G401 (cell line): ENCODE data around the gene AGPAT4. TPM values are rescaled to one million over a fixed set of nuclear protein-coding genes. Genes with fewer than 3 reads are reported as not detected.

Source experiments
- DNase-seq: peaks from one replicate; pipeline ENCODE4 v3.0.0-alpha.2; 2015; ENCODE audit warnings: low spot score
- in situ Hi-C: cut with HindIII; loops from 2 replicates; pipeline ENCODE4 v1.10.0; 2016; ENCODE audit warnings: low sequenced_read_pairs, mixed read lengths
- total RNA-seq: library from RNA; depleted of rRNA; stranded (reverse); fragments of >200 nt; shearing (Covaris generic); gene quantifications from 2 replicates; pipeline ENCODE4 v1.2.3, GENCODE V29; 2014

AGPAT4 gene
- total RNA-seq, 1 experiment from 2014 or later, result 3.6 TPM

DNA sequence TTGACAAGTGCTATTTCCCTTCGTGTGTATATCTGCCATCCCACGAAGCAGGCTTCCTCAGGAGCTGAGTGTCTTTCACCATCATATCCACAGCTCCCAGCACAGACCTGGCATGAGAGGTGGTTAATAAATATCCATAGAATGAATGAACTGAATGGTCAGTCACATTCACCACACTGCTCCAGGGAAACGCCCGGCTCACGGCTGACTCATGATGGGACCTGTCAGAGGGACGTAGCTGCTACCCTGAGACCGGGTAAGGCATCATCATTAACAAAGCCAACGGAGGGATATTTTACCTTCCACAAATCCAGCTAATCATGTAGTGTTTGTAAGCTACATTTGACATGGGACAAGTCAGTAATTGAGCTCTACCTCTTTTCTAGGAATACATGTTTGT lies 12.5 kb downstream of the AGPAT4 start:
- in situ Hi-C loops, result no loop called here
- DNase-seq, result no peak

DNA sequence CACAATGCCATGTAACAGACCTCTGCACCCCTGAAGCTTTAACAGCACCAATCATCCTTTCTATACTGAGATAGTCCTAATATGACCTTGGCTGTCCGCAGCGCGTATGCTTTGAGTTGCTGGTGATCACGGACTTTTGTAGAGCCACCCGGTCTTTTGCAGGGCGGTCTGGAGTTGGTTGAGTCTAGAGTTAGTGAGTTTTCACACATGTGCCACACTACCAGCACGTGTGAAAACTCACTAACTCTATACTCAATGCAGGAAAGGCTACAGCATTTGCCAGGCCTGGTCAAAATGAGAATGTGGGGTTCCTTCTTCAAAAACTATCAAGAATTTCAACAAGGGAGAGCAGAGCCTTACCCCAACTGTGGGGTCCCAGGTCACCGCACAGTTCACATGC lies 14.6 kb downstream of the AGPAT4 start:
- in situ Hi-C loops, result no loop called here
- DNase-seq, result no peak

DNA sequence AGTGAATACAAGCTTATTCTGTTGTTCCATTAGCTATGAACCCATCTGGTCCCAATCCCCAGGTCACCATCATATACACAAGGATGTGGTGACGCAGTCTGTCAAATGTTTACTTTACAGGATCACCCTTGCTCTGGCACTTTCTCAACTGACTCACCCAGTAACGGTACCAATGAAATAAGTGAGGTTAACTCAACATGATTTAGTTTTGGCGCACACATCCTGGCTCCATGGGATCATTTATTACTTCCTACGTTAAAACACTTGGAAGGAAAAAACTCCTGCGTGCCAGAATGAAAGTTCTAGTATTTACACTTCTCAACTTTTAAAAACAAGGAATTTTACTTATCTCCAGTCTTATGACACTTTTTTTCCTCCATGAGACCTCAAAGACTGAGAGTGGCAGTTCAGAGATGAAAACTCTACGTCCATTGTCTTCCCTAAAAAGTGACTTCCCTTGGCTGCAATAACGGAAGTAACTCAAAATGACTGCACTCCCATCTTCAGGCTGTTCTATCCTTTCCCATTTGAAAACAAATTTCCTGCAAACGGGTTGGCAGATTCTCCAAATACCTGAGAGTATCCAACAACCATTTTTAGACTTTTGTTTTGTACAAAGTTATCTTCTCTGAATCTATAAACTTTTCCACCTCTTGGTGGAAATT lies 15.9 kb downstream of the AGPAT4 start:
- no peak for DNase-seq
- in situ Hi-C loops, result no loop called here

DNA sequence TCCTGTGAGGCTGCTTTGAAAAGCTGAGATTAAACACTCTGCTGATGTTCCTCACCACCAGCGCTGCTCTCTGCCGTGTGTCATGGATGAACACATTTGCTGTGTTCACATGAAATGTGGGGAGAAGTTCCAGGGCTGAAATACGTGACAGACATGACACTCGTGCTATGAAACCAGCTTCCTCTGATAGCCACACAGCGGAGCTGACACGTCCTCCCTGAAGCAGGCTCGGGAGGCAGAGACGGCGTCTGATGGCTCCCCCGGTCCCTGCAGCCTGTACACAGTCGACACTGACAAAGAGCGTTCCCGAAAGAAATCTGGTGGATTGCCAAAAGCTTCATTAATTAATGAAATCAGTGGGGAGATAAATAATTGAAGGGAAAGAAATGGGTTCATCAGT lies 17.5 kb downstream of the AGPAT4 start:
- DNase-seq, result peak; percentile 47
- in situ Hi-C loops, result no loop called here

DNA sequence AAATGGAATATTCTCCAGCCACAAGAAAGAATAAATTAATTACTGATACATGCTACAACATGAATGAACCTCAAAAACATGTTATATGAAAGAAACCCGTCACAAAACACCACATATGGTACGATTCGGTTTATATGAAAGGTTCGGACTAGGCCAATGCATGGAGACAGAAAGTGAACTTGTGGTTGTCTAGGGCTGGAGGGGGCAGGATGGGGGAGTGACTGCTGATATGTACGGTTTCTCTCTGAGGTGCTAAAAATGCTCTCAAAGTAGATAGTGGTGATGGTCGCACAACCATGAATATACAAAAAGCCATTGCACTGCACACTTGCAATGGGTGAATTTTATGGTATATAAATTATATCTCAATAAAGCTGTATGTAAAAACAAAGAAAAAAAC lies 18.3 kb downstream of the AGPAT4 start:
- in situ Hi-C loops, result no loop called here
- no peak for DNase-seq

DNA sequence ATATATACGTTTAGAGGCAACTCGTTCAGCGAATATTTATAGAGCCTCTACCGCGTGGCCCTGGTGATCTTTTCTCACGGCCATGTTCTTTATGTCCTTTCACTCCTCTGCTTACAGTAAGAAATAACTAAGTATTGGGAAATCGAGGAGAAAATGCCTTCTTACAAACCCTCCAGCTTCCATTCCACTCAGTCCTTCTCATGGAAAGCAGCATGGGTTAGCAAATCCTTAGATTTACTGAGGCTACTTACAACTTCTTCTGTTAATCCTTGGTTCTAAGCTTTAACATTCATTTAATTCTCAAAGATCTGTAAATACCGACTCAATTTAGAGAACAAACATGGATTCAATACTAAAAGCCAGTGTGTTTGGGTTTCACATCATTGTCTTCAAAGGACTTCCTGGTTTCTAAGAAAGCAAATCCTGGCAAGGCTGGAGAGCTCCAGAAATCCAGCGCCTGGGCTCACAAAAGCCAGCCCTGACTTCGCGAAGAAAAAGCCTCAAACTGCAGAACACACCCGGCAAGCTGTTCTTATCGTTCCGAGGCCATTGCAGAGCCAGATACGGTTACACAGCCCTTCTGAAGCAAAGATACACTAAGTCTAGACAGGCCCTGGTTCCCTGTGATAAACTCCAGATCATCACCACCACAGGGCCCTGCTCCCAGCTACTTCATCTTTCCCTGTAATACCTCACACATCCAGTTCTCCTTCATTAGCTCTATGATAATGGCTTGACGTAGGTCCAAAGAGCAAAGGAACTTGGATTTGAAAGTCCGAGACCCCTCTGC lies 19.2 kb downstream of the AGPAT4 start:
- DNase-seq, result no peak
- in situ Hi-C loops, result no loop called here

DNA sequence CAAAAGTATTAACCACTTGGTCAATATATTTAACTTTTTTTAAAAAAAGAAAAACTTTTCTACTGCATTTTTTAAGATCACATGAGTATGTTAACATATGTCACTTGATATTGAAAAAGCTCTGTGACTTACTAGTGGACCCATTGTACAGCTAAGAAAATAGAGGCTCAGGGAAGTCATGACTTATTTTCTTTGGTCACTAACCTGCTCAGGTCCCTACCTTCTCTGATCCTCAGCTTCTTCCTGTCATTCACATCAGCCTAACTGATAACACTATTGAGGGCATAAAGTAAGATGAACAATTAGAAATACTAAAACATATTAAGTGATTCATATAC lies 19.8 kb downstream of the AGPAT4 start:
- in situ Hi-C loops, result no loop called here
- DNase-seq, result no peak

DNA sequence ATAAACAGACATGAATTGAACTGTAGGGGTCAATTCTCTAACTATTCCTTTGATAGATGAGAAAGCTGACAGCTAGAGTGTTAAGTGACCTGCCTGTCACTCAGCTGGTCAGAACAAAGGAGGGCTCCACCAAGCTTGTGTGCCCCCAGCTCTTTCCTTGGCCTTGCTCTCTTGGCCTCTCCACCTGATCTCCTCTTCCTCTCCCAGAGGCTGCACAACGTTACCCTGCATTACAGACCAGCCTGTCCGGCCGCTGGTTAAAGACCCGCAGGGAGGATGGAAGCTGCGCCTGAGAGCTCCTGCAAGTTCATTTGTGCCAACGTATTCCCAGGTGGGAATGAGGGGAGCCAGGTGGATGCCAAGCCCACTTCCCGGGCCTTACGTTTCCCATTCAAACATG lies 22.5 kb downstream of the AGPAT4 start:
- no peak for DNase-seq
- in situ Hi-C loops, result no loop called here

DNA sequence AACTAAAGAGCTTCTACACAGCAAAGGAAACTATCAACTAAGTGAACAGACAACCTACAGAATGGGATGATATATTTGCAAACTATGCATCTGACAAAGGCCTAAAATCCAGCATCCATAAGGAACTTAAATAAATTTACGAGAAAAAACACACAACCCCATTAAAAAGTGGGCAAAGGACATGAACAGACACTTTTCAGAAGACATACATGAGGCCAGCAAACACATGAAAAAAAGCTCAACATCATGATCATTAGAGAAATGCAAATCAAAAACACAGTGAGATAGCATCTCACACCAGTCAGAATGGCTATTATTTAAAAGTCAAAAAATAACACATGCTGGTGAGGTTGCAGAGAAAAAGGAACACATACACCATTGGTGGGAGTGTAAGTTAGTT lies 24.5 kb downstream of the AGPAT4 start:
- DNase-seq, result no peak
- in situ Hi-C loops, result no loop called here

DNA sequence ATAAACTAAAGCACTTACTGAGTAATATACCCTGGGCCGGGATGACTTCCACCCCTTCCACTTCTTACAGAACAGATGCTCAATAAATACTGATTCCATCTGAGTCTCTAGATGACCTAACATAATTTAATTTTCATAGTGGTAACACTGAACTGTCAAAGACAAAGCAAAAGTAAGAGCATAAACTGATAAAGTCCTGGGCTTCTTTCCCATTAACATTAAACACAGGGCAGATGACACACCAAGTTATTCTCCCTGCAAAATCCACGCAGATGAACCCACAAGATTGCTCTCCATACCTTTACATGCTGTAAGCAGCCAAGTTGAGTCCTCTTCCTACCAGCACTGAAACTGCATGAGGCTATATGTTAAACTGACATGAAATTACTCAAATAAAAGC lies 27.1 kb downstream of the AGPAT4 start:
- DNase-seq, result no peak
- in situ Hi-C loops, result no loop called here

DNA sequence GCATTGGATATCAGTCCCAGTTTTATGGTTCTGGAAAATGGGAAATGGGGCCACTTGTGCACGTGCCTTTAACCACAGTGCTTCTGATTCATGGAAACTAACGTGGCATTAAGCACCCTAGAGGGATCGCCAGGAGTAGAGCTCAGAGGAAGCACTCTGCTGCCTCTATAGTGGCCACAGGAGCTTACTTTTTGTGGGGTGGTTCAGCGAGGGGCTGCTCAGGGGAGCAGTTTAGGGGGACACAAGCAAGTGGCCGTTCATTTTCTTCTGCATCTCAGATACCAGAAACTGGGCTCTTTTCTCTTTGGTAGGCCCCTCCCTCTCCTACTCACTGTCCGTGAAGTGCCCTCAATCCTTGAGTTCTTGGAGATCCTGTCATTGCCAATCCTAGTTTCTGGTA lies 28.5 kb downstream of the AGPAT4 start:
- in situ Hi-C loops, result no loop called here
- no peak for DNase-seq

DNA sequence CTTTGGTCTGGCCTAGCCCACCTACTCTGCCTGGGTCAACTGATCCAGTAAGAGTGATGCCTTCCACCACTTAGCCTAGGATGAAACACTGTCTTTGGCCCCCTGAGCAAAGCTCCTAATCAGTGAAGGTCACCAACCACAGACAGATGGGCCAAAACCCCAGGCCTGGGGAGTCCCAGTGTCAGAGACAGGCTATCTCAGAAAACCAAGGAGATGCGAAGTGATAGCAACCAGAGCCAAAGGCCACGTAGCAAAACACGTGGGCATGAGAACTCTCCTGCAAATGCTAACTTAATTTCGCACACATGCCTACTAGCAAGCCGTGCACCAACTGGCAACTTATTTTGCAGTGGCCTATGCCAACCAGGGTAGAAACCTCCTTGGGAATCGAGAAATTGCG lies 29.1 kb downstream of the AGPAT4 start:
- DNase-seq, result no peak

DNA sequence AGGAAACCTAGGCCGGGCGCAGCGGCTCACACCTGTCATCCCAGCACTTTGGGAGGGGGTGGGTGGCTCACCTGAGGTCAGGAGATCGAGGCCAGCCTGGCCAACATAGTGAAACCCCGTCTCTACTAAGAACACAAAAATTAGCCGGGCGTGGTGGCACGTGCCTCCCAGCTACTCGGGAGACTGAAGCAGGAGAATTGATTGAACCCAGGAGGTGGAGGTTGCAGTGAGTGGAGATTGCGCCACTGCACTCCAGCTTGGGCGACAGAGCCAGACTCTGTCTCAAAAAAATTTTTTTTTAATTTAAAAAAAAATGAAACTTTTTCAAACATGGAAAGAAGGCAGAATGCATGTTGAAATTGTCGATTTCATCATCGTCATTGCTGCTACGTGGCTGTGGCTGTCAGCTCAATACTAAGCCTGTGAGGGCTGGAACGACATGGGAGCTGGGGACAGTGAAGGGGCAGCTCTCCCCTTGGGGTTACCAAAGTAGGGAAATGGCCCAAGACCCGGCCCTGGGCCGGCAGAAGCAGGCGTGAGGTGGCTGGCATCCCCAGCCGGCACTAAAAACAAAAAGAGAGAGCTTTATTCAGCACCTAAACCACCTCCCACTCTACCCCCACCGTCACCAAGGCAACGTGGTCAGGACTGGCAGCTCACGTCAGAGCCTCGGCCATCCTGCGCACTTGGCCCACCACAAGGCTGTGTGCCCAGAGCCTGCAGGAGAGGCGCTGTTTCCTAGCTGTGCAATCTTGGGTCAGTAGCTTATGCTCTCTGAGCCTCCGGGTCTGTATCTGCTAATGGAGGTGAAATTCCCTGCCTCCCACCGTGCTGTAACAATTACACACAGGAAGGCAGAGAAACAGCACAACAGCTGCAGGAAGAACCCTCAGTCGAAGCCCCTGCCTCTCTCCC lies 30.8 kb downstream of the AGPAT4 start:
- peak; percentile 80 for DNase-seq
- in situ Hi-C loops, result no loop called here

More for the DNA sequence above, 29.1 kb downstream of the AGPAT4 start:
- in situ Hi-C loops, result no loop called here

DNA sequence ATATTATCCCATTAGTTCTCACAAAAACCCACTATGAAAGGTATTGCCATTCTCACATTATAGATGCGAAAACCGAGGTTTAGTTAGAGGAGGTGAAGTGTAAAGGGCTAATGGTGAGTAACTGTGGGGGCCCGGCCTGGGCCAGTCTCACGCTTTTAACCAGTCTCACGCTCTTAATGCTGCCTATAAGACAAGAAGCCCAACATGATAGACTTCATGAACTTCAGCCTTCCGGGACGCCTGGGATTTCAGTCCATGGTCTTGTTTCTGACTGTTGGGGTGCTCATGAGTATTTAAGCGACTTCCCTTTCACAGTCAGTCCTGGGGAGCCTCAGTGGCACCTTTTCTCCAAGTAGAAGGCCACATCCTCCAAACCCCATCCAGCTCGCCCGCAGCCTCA lies 31.7 kb downstream of the AGPAT4 start:
- in situ Hi-C loops, result no loop called here
- DNase-seq, result no peak

DNA sequence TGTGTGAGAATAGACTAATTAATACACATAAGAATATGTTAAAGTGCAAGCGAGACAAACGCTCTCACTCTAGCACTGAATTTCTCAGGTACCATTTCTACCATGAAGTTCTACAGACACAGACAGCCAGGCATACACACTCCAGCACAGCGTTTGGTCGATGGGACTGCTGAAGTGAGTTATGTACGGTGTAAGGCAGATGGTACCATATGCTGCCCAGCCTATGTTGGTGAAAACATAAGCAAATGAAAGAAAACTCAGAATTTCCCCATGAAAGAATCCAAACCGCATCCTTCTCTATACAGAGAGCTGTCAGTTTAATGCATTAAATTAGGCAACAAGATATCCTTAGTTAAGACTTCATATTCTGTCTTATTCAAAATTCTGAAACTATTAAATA lies 34.9 kb downstream of the AGPAT4 start:
- no peak for DNase-seq
- in situ Hi-C loops, result no loop called here

DNA sequence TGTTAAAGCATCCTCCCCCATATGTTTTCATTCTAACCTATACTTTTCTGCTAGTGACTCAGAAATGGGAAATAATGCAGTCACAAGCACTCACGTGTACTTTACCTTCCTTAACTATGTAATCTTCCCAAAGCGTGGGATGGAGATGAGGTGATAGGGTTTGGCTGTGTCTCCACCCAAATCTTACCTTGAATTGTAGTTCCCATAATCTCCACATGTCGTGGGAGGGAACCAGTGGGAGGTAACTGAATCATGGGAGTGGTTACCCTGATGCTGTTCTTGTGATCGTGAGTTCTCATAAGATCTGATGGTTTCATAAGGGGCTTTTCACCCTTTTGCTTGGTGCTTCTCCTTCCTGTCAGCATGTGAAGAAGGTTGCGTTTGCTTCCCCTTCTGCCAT lies 35.4 kb downstream of the AGPAT4 start:
- in situ Hi-C loops, result no loop called here
- DNase-seq, result no peak

DNA sequence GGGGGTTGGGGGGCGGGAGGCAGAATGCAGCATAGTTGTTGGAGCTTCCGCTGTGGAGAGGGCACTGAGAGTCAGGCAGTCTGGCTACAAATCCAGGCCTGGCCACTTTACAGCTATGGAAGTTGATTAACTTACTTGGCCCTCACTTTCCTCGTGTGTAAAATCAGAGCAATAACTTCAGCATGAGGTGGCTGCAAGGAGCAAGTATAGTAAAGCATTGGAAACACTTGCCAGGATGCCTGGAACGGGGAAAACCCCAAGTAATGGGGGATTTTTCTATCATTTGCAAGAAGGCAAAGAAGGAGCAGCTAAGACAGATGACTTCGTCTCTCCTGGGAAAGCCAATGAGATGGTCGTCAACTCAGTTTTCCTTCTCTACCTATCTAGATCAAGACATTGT lies 35.8 kb downstream of the AGPAT4 start:
- in situ Hi-C loops, result no loop called here
- DNase-seq, result no peak

DNA sequence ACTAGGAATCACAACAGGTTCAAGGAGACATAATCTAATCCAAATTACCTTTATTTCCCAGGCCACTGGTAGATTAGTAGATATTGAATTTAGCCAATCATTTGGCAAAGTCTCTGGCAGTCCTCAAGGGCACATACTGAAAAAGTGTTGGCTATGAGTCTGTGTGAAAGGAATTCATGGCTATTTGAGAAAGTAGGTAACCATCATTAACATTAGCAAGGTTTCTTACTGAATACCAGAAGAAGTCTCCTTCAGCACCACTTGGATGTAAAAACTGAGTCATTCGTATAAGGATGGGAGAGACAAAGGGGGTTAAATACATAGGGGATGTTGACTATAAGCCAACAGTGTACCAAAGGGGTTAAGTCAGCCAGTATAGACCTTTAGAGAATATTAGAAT lies 36.7 kb downstream of the AGPAT4 start:
- in situ Hi-C loops, result no loop called here
- no peak for DNase-seq

DNA sequence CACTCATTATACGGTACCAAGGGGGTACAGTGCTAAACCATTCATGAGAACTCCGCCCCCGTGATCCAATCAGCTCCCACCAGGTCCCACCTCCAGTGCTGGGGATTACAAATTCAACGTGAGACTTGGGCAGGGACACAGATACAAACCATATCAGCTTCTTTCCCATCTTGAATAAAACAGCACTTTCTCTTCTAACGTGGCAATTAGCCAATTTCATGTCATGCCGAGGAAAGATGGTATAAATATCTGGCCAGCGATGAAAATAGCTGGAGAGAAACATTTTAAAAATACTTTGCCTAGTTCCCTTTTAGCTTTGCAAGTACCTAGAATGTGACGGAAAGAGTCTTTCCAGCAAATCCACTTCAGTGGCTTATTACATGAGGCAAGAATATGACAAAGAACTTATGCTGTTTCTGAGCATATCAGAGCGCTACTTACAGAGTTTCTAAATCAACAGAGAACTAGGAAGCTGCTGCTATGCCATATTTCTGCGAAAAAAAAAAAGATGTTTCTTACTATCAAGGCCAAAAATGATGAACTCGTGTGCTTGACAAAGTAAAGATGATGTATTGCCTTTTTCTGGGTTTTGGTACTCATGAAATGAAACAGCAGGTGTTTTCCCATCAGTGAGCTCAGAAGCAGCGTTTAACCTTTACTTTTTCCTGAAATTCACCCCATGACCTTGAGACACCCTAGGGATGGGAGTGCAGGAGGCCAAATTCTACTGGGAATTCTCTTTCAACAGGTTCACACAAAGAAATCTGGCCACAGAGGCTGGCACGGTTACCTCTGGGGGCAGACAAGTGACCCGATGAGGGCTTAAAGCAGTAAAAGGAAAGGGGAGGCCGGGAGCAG lies 37.9 kb downstream of the AGPAT4 start:
- in situ Hi-C loops, result no loop called here

More for the DNA sequence above, 37.9 kb downstream of the AGPAT4 start:
- peak; percentile 16 for DNase-seq
